Stimulated activated CD8-positive, alpha-beta memory T cell treated with anti-CD3 and anti-CD28 coated beads, Interleukin-2, amount 100 ng/mL, for 1 hour (primary cell): Measurements from ENCODE around the gene NUCKS1.

Experiments used
- DNase-seq, 2 donors: peaks; one replicate each; pipeline ENCODE4 v3.0.0-alpha.2; 2020; ENCODE audit warnings: low read depth in 2 of 2

The NUCKS1 gene

GRCh38 chr1:205670150-205670446 lies 79.9 kb downstream of the NUCKS1 start:
- DNase-seq, result no peak

GRCh38 chr1:205669341-205670149 lies 80.4 kb downstream of the NUCKS1 start:
- DNase-seq, result no peak

GRCh38 chr1:205668951-205669340 lies 81.0 kb downstream of the NUCKS1 start:
- DNase-seq, result no peak

GRCh38 chr1:205667909-205668643 lies 81.9 kb downstream of the NUCKS1 start:
- no peak for DNase-seq

GRCh38 chr1:205666372-205667166 lies 83.4 kb downstream of the NUCKS1 start:
- DNase-seq, result no peak

- DNase-seq, result no peak
Observed at GRCh38 chr1:205665201-205666045, 84.6 kb downstream of the NUCKS1 start.

DNA sequence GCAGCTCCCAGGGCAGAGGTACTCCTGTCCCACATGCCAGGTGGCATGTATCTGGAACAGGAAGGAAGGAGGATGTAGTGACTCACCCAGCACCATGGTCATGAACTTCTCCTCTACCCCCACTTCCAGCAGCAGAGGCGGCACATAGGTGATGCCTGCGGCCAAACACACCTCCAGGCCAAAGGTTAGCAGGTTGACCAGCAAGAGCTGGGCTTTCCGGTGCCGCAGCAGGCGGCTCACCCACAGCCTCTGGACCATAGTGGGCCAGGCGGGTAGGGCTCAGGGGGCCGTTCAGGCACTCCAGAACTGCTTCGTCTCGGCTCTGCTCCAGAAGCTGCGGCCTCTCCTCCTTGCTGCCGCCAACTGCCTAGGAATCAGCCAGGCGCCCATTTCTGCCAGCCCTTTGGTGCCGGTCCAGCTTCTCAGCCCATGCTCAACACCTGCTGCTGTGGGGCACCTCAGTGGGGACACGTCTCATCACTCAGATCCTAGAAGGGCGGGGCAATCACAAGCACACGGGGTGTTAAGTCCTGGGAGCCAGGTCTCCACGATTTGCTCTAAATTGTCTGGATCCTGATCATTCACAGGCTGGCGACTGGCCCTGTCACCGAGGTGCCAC lies 85.5 kb downstream of the NUCKS1 start:
- no peak for DNase-seq

DNA sequence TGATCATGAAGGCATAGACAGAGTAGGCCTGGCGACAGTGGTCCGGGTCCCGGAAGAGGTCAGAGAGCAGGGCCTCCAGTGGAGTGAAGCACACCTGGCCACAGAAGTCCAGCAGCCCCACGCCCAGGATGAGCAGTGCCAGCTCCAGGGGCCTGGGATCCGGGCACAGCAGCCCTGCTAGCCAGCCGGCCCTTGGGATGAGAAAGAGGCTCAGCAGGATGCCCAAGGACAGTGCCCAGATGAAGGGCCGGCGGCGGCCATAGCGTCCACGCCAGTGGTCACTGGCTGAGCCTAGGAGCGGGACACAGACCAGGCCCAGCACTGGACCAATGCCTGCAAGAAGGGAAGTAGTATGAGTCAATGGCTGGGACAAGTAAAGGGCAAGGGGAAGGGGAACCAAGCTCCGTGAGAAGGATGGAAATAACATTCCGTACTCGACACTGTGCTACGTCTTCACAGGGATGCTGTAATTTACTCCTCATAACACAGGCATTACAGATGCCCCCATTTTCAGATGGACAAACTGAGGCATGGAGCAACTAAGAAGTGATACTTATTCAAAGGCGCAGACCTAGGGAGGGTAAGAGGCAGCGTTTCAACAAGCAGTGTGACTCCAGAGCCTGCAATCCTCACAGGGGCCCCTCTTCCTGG lies 86.6 kb downstream of the NUCKS1 start:
- no peak for DNase-seq
